Thyroid gland (tissue), 4 donors: ENCODE measurements around the gene KLHL35. TPM values are rescaled to one million over a fixed set of nuclear protein-coding genes. Genes with fewer than 3 reads are reported as not detected.

Experiments used
- DNase-seq, 2 donors: peaks; one replicate each; pipeline ENCODE4 v3.0.0-alpha.2; 2019
- H3K27ac ChIP-seq, 3 donors: fragments of 200-600 bp; sonication (generic); 1 replicate in 2 of 3; 2 replicates in 1 of 3; pipeline ENCODE4 v1.5.1; 2016 to 2019; ENCODE audit warnings: mild to moderate bottlenecking in 1 of 3, moderate library complexity in 1 of 3
- H3K27me3 ChIP-seq: fragments of 200-600 bp; sonication (generic); one replicate; pipeline ENCODE4 v1.5.1; 2019
- H3K36me3 ChIP-seq, 2 donors: fragments of 200-600 bp; sonication (generic); one replicate each; pipeline ENCODE4 v1.5.1; 2016 to 2019
- H3K4me1 ChIP-seq, 2 donors: fragments of 200-600 bp; sonication (generic); one replicate each; pipeline ENCODE4 v1.5.1; 2017 to 2019
- H3K4me3 ChIP-seq, 3 donors: fragments of 200-600 bp; sonication (generic); replicated peaks in 1 of 3; 1 replicate in 2 of 3; 2 replicates in 1 of 3; pipeline ENCODE4 v1.5.1; 2016; ENCODE audit warnings: mild to moderate bottlenecking in 1 of 3
- H3K9me3 ChIP-seq: fragments of 200-600 bp; sonication (generic); one replicate; pipeline ENCODE4 v1.5.1; 2017
- CTCF ChIP-seq, 6 experiments: fragments of 200-600 bp in 3 of 6; fragments of 450-650 bp in 3 of 6; sonication (generic) in 3 of 6; IDR thresholded peaks; one replicate each; pipeline ENCODE4 v1.5.1; 2016 to 2019; ENCODE audit warnings: antibody characterized with exemption in 6 of 6, mild to moderate bottlenecking in 2 of 6, inconsistent platforms in 1 of 6, moderate library complexity in 1 of 6
- POLR2A ChIP-seq, 2 donors: fragments of 450-650 bp; IDR thresholded peaks; one replicate each; pipeline ENCODE4 v1.6.1; 2017; ENCODE audit warnings: antibody characterized with exemption in 2 of 2, mild to moderate bottlenecking in 2 of 2, moderate library complexity in 1 of 2
- WGBS, 2 donors: methylation state at CpG; one replicate each; pipeline ENCODE4 v1.1.5; 2017; 5-methylcytosine and 5-hydroxymethylcytosine counted together
- intact Hi-C: fragments of 100-400 bp; cut with DNase I; formaldehyde crosslinking; loops from one replicate; pipeline ENCODE4 v1.15.1; 2023
- total RNA-seq, 4 donors: library from RNA; depleted of rRNA; stranded (reverse); fragments of >200 nt; gene quantifications; one replicate each; pipeline ENCODE4 v1.2.3, GENCODE V29; 2016

KLHL35 gene
- total RNA-seq, 4 donors from 2014 or later = 1.1 to 3.6 (median 1.9) TPM

DNA sequence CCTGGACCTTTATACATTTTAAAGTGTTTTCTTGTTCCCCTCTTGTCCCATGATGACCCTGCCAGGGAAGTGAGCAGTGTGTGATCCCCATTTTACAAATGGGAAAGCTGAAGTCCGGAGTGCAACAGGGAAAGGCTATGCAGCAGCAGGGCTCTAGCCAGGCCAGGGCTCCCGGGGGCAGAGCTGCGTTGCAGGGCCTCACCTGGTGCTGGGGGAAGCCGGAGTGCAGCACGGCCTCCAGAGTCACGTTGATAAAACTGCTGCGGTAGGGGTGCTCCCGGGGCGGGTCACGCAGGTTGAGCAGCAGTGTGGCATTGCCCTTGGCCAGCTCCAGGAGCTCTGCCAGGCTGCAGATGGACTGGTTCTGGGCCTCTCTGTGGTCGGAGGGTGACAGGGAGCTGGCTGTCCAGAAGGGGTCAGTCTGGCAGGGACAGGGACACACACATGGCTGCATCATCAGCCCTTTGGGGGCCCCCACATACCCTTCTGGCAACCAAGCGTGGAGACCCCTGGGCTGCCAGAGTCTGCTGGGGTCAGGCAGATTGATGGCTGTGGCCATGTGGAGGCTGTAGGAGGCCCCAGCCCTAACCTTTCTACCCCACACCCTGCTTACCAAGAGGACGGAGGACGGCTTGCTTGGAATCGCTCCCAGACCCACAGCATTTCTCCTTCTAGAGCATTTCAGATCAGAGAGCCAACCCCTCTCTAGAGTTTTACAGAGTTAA, 9.3 kb upstream of the KLHL35 start:
- intact Hi-C loops = no loop called here

GRCh38 chr11:75441804-75442132, 8.8 kb upstream of the KLHL35 start:
- no peak overlapping the region for H3K27ac ChIP-seq
- H3K4me3 ChIP-seq = no peak overlapping the region
- intact Hi-C loops = no loop called here
- TF ChIP-seq CTCF (IDR thresholded peaks at IDR 0.05) = no peak
- TF ChIP-seq POLR2A (IDR thresholded peaks at IDR 0.05) = no peak
- H3K9me3 ChIP-seq = no peaks in the 10 kb centered on the region
- DNase-seq = no peak
- WGBS, 2 donors = 46 to 74% methylated on average over 5 to 7 of the region's 7 CpGs
- no peaks in the 10 kb centered on the region for H3K27me3 ChIP-seq
- H3K4me1 ChIP-seq = no peaks in the 10 kb centered on the region
- no peaks in the 10 kb centered on the region for H3K36me3 ChIP-seq

More for the DNA sequence above, 9.3 kb upstream of the KLHL35 start:
- Histone ChIP-seq H3K27me3 (no peaks in the 10 kb centered on the region), H3K4me3 (no peak overlapping the region), H3K4me1 (no peaks in the 10 kb centered on the region), H3K36me3 (no peaks in the 10 kb centered on the region), H3K27ac (no peak overlapping the region), H3K9me3 (no peaks in the 10 kb centered on the region)
- DNase-seq = no peak
- WGBS, 2 donors = 70 to 71% methylated on average over 2 to 9 of the region's 15 CpGs
- TF ChIP-seq CTCF (IDR thresholded peaks at IDR 0.05) (no peak), POLR2A (IDR thresholded peaks at IDR 0.05) (no peak)

DNA sequence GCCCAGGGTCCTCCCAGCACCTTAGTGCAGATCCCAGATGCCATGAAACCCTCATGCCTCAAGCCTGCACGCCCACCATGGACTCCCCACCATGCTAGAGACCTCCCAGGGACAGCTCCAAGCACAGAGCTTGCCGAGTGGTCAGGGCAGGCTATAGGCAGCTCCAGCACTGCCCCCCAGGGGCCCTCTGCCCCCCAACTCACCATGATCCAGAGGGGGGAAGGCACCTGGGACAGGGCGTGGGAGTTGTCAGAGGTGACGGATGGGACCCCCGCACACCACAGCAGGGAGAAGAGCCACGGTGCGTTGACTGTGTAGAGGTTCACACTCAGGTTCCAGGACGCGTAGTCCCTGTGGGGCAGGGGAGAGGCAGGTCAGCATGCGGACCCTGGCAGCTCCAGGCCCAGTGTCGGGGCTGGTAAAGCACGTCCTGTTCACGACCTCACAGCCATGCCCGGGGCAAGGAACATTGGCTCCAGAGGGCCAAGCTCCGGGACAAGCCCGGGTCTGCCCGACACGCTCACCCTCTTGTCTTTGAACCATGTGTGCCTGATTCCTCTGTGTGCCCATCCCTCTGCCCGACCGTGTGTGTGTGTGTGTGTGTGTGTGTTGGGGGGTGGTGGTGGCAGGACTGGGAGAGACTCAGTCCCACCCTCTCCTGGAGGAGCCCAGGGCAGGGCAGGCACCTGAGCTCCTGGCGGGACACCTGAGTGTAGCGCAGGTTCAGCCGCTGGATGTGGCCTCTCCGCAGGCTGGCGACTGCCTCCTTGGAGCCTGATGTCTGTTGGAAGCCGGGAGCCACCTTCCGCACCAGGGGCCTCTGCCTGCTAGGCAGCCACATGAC, 8.2 kb upstream of the KLHL35 start:
- no peaks in the 10 kb centered on the region for H3K36me3 ChIP-seq
- TF ChIP-seq POLR2A (IDR thresholded peaks at IDR 0.05) = no peak
- no peak for TF ChIP-seq CTCF (IDR thresholded peaks at IDR 0.05)
- H3K27ac ChIP-seq = no peak overlapping the region
- H3K4me1 ChIP-seq = no peaks in the 10 kb centered on the region
- intact Hi-C loops = no loop called here
- H3K4me3 ChIP-seq = no peak overlapping the region
- DNase-seq = no peak
- no peaks in the 10 kb centered on the region for H3K27me3 ChIP-seq
- H3K9me3 ChIP-seq = no peaks in the 10 kb centered on the region
- WGBS, 2 donors = 67 to 83% methylated on average over 9 to 15 of the region's 27 CpGs

DNA sequence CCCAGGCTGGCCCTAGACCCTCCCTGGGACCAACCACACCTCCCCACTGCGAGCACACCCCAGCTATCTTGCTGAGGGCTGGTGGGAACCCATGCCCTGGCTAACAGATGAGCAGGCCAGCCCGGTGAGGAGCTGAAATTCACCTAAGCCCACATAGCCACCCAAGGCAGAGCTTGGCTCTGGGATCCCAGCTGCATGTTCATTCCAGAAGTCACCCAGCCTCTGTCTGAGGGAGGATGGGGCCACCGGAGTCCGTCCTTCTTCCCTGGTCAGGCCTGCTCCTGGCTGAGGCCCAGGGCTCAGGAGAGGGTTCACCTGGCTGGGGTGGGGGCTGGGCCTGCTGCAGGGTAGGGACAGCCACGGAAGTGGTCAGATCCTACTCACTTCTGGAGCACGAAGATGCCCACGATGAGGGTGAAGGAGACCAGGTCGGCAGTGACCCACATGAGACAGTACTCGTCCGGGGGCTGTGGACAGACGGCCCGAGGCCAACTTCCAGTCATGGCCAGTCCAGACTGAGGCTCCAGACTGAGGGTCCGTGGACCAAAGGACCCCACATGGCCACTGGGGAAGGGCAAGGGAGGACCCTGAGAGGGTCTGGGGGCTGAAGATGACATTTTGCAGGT, 6.6 kb upstream of the KLHL35 start:
- Histone ChIP-seq H3K4me3 (no peak overlapping the region), H3K9me3 (no peaks in the 10 kb centered on the region), H3K27ac (no peak overlapping the region), H3K27me3 (no peaks in the 10 kb centered on the region), H3K36me3 (no peaks in the 10 kb centered on the region), H3K4me1 (no peaks in the 10 kb centered on the region)
- TF ChIP-seq POLR2A (IDR thresholded peaks at IDR 0.05) = no peak
- TF ChIP-seq CTCF (IDR thresholded peaks at IDR 0.05) = no peak
- intact Hi-C loops = no loop called here
- WGBS, 2 donors = 77 to 79% methylated on average over 9 to 13 of the region's 13 CpGs
- DNase-seq = no peak

DNA sequence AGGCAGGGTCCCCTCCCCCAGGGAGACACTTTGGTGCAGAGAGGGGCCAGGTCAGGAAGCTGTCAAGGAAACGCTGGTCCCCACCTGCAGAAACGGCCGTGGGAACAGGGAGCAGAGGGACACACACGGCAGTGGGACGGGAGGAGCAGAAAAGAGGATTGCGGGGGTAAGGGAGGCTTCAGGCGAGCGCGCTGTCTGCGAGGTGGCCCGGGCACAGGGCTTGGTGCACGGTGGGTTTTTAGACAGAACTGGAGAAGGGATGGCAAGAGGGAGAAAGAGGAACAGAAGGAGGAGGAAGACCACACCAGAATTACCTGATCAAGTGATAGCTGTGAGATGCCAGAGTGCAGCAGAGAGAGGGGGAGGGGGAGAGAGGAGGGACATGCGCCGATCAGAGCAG, 6.0 kb upstream of the KLHL35 start:
- DNase-seq = no peak
- Histone ChIP-seq H3K36me3 (no peaks in the 10 kb centered on the region), H3K4me1 (no peaks in the 10 kb centered on the region), H3K4me3 (no peak overlapping the region), H3K27me3 (no peaks in the 10 kb centered on the region), H3K27ac (no peak overlapping the region), H3K9me3 (no peaks in the 10 kb centered on the region)
- TF ChIP-seq CTCF (IDR thresholded peaks at IDR 0.05) (no peak), POLR2A (IDR thresholded peaks at IDR 0.05) (no peak)
- WGBS, 2 donors = 69 to 72% methylated on average over 14 of the region's 14 CpGs
- intact Hi-C loops = no loop called here
